ENCODE data around the gene GNRHR.

The GNRHR gene

GRCh38 chr4:67697860-67698687 is 56.1 kb downstream of the GNRHR start:
- no peak for DNase-seq

DNA sequence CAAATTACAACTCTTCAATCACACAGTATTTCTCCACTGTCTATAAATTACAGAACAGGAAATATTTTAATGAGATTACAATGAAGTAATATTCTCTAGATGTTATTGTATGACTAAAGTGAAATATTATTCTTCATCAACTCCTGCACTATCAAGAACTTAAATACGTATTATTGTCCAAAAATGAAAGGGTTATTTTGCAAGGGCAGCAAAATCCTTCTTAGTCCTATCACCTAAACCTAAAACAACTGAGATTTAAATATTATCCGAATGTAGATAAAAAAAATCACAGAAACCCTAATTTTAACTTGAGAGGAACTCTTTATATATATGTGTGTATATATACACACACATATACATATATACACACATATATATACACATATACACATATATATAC is 58.1 kb downstream of the GNRHR start:
- no peak for DNase-seq

DNA sequence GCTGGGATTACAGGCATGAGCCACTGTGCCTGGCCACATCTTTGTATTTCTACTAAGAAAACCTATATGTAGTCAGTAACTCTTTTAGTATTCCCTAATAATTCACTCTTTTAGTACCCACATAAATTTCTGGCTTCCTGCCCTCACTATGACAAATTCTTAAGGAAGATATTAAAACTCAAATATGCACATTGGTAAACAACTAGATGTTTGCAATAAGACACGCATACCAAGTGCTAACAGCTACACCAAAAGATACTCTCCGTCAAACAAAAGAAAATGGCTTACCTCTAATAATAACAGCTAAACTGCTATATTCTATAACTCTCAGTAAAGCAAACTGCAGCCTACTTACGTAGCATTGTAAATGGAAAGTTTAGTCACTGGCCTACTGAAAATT is 59.5 kb downstream of the GNRHR start:
- no peak for DNase-seq

GRCh38 chr4:67691328-67691727 is 62.9 kb downstream of the GNRHR start:
- DNase-seq, result no peak

All from stimulated activated CD4-positive, alpha-beta T cell treated with anti-CD3 and anti-CD28 coated beads, Interleukin-15, amount 100 ng/mL, for 24 hours (primary cell).